EH (cell line): Measurements from ENCODE around the gene NMBR.
"Not testable (repeated sequence)": the region's sequence is repeated elsewhere in the genome, so short reads cannot be mapped to it uniquely, and the experiment has no call there.

Experiments
- DNase-seq: peaks from one replicate; pipeline ENCODE4 v3.0.0-alpha.2; 2015; ENCODE audit warnings: low read depth

The NMBR gene

GRCh38 chr6:142058551-142059290, 88.2 kb downstream of the NMBR start:
- peak; percentile 25 for DNase-seq

GRCh38 chr6:142055219-142055618, 91.7 kb downstream of the NMBR start:
- DNase-seq, result no peak

GRCh38 chr6:142051404-142051803, 95.5 kb downstream of the NMBR start:
- no peak for DNase-seq

- DNase-seq, result no peak
Observed at GRCh38 chr6:142048593-142048980, 98.3 kb downstream of the NMBR start.

- no peak for DNase-seq
Observed at GRCh38 chr6:142047934-142048592, 98.9 kb downstream of the NMBR start.

- peak; percentile 63 for DNase-seq
Observed at GRCh38 chr6:142045380-142046278, 101.3 kb downstream of the NMBR start.

GRCh38 chr6:142035890-142036289, 111.0 kb downstream of the NMBR start:
- no peak for DNase-seq

GRCh38 chr6:142031035-142031434, 115.9 kb downstream of the NMBR start:
- DNase-seq, result no peak

- DNase-seq, result no peak
Observed at GRCh38 chr6:142030115-142030619, 116.8 kb downstream of the NMBR start.

GRCh38 chr6:142028527-142028926, 118.4 kb downstream of the NMBR start:
- no peak for DNase-seq

GRCh38 chr6:142027804-142028203, 119.1 kb downstream of the NMBR start:
- DNase-seq, result not testable (repeated sequence)

- no peak for DNase-seq
Observed at GRCh38 chr6:142027074-142027473, 119.8 kb downstream of the NMBR start.

- no peak for DNase-seq
Observed at GRCh38 chr6:142026471-142026870, 120.5 kb downstream of the NMBR start.
